Activated CD8-positive, alpha-beta T cell treated with anti-CD3 and anti-CD28 coated beads for 36 hours (primary cell): ENCODE data around the gene RRP15. TPM values are rescaled to one million over a fixed set of nuclear protein-coding genes. Genes with fewer than 3 reads are reported as not detected.

Experiments used
- ATAC-seq: fragments of 200-7000 bp; cut with Tn5 transposase; one replicate; pipeline ENCODE4 v1.10.0; 2021; ENCODE audit warnings: mild to moderate bottlenecking, moderate library complexity
- CTCF ChIA-PET: fragments of 350-600 bp; sonication (Branson Sonifier 250); formaldehyde crosslinking; loops from one replicate; lab custom pipeline; 2021; ENCODE audit warnings: antibody characterized with exemption; lab: Charles Lee
- POLR2A ChIA-PET: fragments of 350-600 bp; sonication (Branson Sonifier 250); formaldehyde crosslinking; loops from one replicate; lab custom pipeline; 2021; ENCODE audit warnings: antibody characterized with exemption; lab: Charles Lee
- DNase-seq: peaks from one replicate; pipeline ENCODE4 v3.0.0-alpha.2; 2020
- H3K27ac Mint-ChIP-seq: one replicate; pipeline ENCODE4 v1.8.0; 2021; ENCODE audit warnings: mild to moderate bottlenecking, mixed read lengths
- H3K27me3 Mint-ChIP-seq: one replicate; pipeline ENCODE4 v1.8.0; 2021; ENCODE audit warnings: mixed read lengths
- H3K36me3 Mint-ChIP-seq: one replicate; pipeline ENCODE4 v1.8.0; 2021; ENCODE audit warnings: low read depth, mixed read lengths
- H3K4me1 Mint-ChIP-seq: one replicate; pipeline ENCODE4 v1.8.0; 2021; ENCODE audit warnings: low read depth, mixed read lengths
- H3K4me3 Mint-ChIP-seq: one replicate; pipeline ENCODE4 v1.8.0; 2021; ENCODE audit warnings: mild to moderate bottlenecking, moderate library complexity, mixed read lengths
- H3K9me3 Mint-ChIP-seq: one replicate; pipeline ENCODE4 v1.8.0; 2021; ENCODE audit warnings: mixed read lengths
- intact Hi-C: fragments of 100-400 bp; cut with micrococcal nuclease; formaldehyde crosslinking; loops from one replicate; pipeline ENCODE4 v1.10.0; 2022
- total RNA-seq, 2 experiments: library from RNA; stranded (reverse); gene quantifications; one replicate each; pipeline ENCODE4 v1.2.3, GENCODE V29; 2021
- TF ChIP-seq, protein P1 (sequence below): fragments of 200-600 bp; IDR thresholded peaks from one replicate; pipeline ENCODE4 v1.8.0; 2022; ENCODE audit warnings: antibody characterized with exemption, mild to moderate bottlenecking

The RRP15 gene
- total RNA-seq, 2 experiments from 2014 or later = 20.9 to 24.3 TPM

DNA sequence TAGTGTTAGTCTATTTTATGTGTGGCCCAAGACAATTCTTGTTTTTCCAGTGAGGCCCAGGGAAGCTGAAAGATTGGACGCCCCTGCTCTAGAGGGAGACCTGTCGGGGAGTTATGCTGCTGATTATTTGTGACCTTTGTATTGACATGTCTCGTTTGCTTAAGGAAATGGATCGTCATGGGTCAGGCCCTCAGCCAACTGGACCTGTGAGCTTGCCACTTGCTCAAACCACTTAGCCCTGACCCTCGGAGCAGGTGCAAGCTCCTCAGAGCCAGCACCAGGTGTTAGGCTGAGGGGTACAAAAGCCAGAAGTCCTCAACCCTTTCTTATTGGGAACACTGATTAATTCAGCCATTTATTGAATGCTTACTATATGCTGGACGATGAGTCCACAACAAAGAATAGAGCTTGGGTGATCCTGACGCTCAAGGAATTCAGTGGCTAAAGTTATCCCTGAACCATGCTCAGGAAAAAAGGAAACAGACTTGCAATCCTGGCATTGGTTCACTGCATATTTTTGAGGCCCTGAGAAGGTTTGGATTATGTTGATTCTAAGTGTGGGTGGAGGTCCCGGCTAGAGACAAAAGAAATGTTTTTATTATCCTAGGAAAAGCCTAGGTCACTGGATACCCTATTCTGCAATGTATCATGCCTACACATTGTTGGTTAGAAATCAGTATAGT is 79.1 kb downstream of the RRP15 start:
- ATAC-seq (no peak), DNase-seq (no peak)
- H3K4me3 Mint-ChIP-seq = no peak overlapping the region
- intact Hi-C loops = no loop called here
- no peaks in the 10 kb centered on the region for H3K9me3 Mint-ChIP-seq
- ChIA-PET POLR2A (interaction anchor here (1.4 kb wide), 1 partner anchor 13 kb away, joined by 3 read pairs; no protein-coding TSS in a partner anchor), CTCF (interaction anchor here (1.1 to 1.5 kb wide), 4 partner anchors 13 to 25 kb away, joined by 3 to 6 read pairs (median 4); partner anchors contain the start of gene TGFB2)
- H3K27me3 Mint-ChIP-seq = peaks cover 4% of the 10 kb centered on the region
- no peaks in the 10 kb centered on the region for H3K4me1 Mint-ChIP-seq
- no peak overlapping the region for H3K27ac Mint-ChIP-seq
- H3K36me3 Mint-ChIP-seq = no peaks in the 10 kb centered on the region
- TF ChIP-seq, protein P1, sequence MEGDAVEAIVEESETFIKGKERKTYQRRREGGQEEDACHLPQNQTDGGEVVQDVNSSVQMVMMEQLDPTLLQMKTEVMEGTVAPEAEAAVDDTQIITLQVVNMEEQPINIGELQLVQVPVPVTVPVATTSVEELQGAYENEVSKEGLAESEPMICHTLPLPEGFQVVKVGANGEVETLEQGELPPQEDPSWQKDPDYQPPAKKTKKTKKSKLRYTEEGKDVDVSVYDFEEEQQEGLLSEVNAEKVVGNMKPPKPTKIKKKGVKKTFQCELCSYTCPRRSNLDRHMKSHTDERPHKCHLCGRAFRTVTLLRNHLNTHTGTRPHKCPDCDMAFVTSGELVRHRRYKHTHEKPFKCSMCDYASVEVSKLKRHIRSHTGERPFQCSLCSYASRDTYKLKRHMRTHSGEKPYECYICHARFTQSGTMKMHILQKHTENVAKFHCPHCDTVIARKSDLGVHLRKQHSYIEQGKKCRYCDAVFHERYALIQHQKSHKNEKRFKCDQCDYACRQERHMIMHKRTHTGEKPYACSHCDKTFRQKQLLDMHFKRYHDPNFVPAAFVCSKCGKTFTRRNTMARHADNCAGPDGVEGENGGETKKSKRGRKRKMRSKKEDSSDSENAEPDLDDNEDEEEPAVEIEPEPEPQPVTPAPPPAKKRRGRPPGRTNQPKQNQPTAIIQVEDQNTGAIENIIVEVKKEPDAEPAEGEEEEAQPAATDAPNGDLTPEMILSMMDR = no peak

DNA sequence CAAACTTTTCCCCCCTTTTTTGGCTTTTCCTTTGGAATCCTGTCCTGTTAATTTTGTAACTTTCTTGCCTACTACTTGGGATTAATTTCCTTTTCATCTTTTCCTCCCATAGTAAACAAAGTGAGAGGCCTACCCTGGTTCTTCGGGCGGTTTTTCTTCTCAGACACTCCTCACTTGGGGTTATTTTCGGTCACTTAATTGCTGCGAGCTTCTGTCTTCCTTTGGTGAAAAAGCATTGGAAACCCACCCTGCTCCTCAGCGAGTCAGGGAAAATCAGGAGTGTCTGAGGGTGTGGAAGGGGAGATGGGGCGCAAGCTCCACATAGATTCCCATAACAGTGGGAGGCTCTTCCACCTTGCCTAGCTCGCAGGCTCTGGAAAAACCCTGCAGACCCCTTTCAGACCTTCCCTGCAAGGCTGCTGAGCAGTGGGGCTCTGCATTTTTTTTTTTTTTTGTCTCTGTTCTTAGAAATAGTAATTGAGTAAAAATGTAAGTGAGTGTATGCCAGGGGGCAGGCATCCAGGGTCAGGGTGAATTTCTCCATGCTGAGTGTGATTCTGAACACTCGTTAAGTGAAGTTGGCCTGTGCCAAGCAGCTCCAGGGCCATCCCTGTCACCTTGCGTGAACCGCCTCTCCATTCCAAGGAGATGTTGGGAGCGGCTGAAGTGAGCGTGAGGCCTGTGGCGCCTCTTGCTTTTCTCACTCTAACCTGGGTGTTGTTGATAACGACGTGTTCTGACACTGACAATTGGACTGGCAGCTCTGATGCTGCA is 80.3 kb downstream of the RRP15 start:
- no peak overlapping the region for H3K27ac Mint-ChIP-seq
- ChIA-PET CTCF (interaction anchor here (1.1 to 1.2 kb wide), 2 partner anchors 11 kb away, joined by 3 to 4 read pairs; no protein-coding TSS in a partner anchor), POLR2A (interaction anchor here (1.3 kb wide), 1 partner anchor 12 kb away, joined by 4 read pairs; no protein-coding TSS in a partner anchor)
- H3K9me3 Mint-ChIP-seq = no peaks in the 10 kb centered on the region
- H3K27me3 Mint-ChIP-seq = peaks cover 3% of the 10 kb centered on the region
- intact Hi-C loops = no loop called here
- no peaks in the 10 kb centered on the region for H3K36me3 Mint-ChIP-seq
- no peak for DNase-seq
- TF ChIP-seq, protein P1 = no peak
- no peak for ATAC-seq
- H3K4me1 Mint-ChIP-seq = no peaks in the 10 kb centered on the region
- H3K4me3 Mint-ChIP-seq = no peak overlapping the region

DNA sequence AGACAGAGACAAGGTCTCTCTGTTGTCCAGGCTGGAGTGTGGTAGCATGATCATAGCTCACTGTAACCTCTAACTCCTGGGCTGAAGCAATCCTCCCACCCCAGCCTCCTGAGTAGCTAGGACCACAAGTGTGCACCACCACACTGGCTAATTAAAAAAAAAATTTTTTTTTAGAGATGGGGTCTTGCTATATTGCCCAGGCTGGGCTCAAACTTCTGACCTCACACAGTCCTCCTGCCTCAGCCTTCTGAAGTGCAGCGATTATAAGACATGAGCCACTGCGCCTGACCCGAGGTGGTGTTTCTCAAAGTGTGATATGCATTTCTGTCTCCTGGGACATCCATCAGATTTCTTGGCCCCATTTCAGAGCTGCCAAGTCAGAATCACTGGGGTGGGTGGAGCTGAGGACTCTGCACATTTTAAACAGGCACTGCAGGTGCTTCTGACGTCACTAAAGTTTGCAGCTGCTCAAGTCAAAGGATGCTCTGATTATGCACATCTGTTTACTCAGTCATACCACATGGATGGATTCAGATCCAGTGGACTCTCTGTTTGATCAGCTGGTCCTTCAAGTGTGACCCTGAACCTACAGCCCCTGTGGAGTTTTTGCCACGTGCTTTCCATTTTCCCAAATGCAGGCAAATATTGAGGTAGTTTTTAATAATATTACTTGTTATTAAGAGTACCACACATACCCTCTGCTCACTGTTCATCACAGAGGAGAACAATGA is 81.4 kb downstream of the RRP15 start:
- ChIA-PET POLR2A (interaction anchor here (1.3 kb wide), 1 partner anchor 13 kb away, joined by 4 read pairs; no protein-coding TSS in a partner anchor), CTCF (interaction anchor here (1.2 kb wide), 1 partner anchor 13 kb away, joined by 3 read pairs; no protein-coding TSS in a partner anchor)
- no peak for DNase-seq
- no peak overlapping the region for H3K4me3 Mint-ChIP-seq
- H3K27me3 Mint-ChIP-seq = peaks cover 3% of the 10 kb centered on the region
- intact Hi-C loops = no loop called here
- no peak overlapping the region for H3K27ac Mint-ChIP-seq
- ATAC-seq = no peak
- TF ChIP-seq, protein P1 = no peak
- H3K9me3 Mint-ChIP-seq = no peaks in the 10 kb centered on the region
- no peaks in the 10 kb centered on the region for H3K4me1 Mint-ChIP-seq
- H3K36me3 Mint-ChIP-seq = no peaks in the 10 kb centered on the region

DNA sequence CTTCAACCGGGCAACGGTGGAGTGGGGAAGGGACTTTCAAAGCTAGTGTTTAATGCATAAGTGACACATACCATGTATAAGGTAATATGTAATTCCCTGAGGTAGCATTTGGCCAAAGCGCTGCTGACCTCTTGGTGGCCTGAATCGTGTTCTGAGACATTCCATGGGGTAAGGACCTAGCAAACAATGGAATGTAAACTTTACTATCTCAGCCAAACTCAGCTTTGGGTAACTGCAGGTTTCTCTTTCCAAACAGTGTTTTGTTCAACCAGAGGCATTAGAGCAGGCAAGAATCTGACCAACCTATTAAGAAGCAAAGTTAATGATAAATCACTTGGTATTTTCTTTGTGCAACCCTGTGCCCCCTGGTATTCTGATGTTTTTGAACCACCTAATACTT is 82.0 kb downstream of the RRP15 start:
- H3K27me3 Mint-ChIP-seq = peaks cover 5% of the 10 kb centered on the region
- no peaks in the 10 kb centered on the region for H3K9me3 Mint-ChIP-seq
- no peak overlapping the region for H3K4me3 Mint-ChIP-seq
- TF ChIP-seq, protein P1 = no peak
- no peaks in the 10 kb centered on the region for H3K36me3 Mint-ChIP-seq
- no peak for DNase-seq
- ATAC-seq = no peak
- no peaks in the 10 kb centered on the region for H3K4me1 Mint-ChIP-seq
- intact Hi-C loops = no loop called here
- H3K27ac Mint-ChIP-seq = no peak overlapping the region
- POLR2A ChIA-PET = interaction anchor here (1.3 kb wide), 1 partner anchor 13 kb away, joined by 4 read pairs; no protein-coding TSS in a partner anchor
- CTCF ChIA-PET = no interaction called here
